Raji (cell line): Measurements from ENCODE around the gene ABHD16B.

Experiments
- POLR2A ChIP-seq: IDR thresholded peaks from 2 replicates; pipeline ENCODE4 v1.6.1; 2011; ENCODE audit warnings: low read depth, low read length, control low read depth; ENCODE audit not compliant: insufficient read depth

ABHD16B gene

DNA sequence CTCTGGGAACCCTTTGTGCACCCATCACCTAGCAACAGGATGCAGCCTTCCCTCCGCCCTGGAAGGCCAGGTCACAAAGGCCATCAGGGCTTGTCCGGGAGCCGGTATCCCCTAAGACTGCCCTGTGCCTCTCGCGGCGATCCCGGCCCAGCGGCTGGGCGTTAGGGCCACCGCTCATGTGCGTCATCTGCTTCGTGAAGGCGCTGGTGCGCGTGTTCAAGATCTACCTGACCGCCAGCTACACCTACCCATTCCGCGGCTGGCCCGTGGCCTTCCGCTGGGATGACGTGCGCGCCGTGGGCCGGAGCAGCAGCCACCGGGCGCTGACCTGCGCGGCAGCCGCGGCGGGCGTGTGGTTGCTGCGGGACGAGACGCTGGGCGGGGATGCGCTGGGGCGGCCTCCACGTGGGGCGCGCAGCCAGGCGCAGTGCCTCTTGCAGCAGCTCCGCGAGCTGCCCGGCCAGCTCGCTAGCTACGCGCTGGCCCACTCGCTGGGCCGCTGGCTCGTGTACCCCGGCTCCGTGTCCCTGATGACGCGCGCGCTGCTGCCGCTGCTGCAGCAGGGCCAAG lies at the start of gene ABHD16B:
Gene ABHD16B (plus strand): TSS at position 134 of the 570 bp plus-strand sequence. CDS start 43 bp downstream, at position 177.
- TF ChIP-seq POLR2A: no peak

DNA sequence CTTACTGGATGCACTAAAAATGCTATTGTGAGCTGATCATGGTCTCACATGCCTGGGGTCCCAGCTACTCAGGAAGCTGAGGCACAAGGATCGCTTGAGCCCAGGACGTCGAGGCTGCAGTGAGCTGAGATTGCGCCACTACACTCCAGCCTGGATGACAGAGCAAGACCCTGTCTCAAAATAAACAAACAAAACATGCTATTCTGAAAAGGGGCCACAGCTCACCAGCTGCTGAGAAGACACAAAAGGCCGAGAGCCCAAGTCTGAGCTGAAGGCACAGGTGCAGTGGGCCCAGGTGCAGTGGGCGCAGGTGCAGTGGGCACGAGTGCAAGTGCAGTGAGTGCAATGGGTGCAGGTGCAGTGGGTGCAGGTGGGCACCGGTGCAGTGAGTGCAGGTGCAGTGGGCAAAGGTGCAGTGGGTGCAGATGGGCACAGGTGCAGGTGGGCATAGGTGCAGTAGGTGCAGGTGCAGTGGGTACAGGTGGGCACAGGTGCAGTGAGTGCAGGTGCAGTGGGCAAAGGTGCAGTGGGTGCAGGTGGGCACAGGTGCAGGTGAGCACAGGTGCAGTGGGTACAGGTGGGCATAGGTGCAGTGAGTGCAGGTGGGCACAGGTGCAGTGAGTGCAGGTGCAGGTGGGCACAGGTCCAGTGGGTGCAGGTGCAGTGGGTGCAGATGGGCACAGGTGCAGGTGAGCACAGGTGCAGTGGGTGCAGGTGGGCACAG lies 46.2 kb upstream of the ABHD16B start:
- TF ChIP-seq POLR2A: no peak

DNA sequence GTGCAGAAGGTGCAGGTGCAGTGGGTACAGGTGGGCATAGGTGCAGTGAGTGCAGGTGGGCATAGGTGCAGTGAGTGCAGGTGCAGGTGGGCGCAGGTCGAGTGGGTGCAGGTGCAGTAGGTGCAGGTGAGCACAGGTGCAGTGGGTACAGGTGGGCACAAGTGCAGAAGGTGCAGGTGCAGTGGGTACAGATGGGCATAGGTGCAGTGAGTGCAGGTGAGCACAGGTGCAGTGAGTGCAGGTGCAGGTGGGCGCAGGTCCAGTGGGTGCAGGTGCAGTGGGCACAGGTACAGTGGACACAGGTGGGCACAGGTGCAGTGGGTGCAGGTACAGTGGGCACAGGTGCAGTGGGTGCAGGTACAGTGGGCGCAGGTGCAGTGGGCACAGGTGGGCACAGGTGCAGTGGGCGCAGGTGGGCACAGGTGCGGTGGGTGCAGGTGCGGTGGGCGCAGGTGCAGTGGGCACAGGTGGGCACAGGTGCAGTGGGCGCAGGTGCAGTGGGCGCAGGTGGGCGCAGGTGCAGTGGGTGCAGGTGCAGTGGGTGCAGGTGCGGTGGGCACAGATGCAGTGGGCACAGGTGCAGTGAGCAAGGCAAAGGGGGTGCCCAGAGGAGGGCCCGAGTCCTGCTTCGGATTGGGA lies 45.6 kb upstream of the ABHD16B start:
- no peak for TF ChIP-seq POLR2A

DNA sequence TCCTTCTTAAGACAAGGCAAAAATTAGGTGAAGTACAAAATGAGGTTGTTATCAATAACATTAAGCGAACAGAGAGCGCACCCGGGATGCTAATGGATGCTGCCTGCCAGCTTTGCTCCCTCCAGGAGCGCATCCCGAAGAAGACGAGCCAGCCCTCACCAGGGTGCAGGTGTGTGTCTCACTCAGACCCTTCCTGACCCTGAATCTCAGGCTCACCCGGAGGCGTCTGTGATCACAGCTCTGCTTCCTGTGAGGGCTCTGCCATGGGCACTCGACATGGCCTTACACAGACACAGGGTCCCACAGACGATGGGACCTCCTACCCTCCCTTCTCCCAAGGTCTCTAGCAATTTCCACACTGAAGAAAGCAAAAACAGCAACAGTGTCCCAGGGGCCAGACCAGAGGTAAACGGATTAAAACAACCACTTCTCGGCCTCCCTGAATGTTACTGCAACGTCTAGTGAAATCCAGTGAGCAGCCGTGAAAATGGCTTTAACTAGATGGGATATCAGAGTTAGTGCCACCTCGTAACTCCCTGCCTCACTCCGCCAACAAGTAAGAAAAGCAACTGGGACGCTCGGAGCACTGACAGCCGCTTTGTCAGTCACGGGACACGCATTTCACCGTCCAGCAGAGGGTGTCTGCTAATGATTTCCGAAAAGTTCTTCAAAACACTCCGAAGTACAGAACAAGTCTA lies 41.9 kb upstream of the ABHD16B start:
- no peak for TF ChIP-seq POLR2A

DNA sequence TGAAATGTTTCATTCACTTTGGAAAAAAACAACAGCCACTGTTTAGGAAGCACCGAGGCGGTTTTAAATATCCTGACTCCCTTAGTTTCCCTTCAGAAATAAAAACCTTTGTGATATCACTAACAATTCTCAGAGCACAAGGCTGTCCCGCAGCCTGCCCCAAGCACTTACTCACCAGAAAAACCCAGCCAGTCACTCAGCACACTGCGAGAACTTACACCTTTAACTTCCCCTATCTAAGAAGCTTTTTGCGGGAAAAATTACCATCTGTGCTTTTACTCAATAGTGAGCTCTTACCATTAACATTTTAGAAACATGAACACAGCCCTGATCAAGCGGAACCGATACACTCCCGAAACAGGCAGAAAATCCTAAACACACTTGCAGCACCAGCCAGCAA lies 39.5 kb upstream of the ABHD16B start:
- TF ChIP-seq POLR2A: no peak

DNA sequence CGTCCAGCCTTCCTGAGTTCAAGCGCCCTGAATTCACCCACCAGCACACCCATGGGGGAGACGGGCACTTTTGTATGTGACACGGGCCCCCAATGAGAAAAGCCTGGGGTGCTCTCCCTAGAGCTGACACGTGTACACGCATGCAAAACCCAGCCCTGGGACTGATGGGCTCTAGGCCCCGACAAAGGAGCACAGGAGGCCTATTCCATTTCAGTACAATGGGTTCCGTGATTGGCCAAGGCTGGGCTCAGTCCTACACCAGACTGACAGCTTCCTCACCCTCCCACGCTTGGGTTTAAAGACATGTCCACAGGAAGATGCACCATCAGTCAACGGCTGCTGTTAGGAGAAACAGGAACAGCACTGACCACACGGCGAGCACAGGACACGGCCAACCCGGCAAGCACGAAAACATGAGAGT lies 39.0 kb upstream of the ABHD16B start:
- TF ChIP-seq POLR2A: no peak

DNA sequence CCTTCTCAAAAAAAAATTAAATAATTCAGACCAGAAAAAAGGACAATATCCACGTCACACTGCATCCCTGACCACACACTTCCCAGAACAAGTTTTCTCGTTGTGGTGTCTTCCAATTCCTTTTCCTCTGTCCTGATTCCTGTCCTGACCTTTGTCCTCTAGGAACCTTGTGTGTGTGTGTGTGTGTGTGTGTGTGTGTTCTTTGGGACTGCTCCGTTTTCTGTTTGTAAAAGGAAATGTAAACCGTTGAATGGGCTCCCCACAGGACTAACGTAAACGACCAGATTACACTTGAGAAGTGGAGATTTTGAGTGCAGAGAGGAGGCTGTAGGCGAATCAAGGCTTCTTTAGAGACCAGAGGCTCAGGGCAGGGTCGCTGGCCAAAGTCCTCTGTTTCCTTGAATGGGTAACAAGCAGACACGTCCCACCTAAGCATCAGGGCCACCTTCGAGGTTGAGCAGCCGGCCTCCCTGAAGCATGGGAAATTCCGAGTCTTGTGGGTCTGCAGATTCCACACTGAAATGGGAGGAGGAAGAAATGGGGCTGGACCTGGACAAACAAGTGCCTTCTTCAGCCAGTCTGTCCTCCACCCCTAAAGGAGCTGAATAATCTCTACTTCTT lies 37.5 kb upstream of the ABHD16B start:
- TF ChIP-seq POLR2A: no peak

DNA sequence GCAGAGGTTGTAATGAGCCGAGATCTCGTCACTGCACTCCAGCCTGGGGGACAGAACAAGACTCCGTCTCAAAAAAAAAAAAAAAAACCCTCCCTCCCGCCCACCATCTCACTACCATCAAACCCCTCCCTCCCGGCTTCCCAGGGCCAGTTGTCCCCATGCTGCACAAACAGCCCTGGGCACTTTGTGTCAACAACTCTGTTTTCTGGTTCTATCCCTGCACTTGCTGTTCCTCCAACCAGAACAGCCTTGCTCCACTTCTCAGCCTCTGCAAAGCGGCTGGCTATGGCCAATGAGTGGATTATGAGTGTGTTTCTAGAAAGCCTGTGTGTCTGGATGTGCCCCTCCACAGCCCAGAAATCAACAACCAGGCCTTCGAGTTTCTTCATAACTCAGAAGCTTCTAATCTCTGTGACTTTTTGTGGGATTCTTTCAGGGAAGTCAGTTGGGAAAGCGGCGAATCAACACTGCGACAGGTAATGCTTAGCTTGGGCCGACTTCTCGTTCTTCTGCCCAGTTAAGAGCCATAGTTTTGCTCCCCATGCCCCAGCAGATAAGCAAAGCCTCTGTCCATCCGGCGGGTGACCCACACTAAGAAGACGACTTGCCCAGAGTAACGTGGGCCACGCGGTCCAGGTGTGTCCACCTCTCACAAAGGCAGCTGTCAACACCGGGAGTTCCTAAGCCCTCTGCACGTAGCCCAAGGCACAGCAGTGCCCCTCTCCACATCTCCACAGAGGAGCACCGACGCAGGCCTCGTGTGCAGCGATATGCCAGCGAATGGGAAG lies 35.8 kb upstream of the ABHD16B start:
- no peak for TF ChIP-seq POLR2A

DNA sequence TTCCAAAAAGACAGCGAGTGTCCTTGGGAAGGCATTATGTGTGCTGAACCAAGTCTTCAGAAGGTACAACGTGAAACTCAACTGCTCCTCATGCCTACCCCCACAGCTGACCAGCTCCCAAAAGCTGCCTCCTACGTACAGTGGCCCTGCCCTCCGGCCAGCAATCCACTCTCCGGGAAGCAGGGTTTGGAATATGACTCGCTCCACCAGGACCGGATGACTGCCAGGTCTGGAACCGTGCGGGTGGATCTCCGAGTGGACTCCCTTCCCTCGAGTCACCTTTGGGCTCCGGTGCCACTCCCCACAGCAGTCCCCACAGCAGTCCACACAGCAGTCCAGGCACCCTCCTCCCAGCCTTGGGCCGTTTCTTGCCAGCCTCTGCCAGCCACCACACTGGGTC lies 34.5 kb upstream of the ABHD16B start:
- TF ChIP-seq POLR2A: no peak

DNA sequence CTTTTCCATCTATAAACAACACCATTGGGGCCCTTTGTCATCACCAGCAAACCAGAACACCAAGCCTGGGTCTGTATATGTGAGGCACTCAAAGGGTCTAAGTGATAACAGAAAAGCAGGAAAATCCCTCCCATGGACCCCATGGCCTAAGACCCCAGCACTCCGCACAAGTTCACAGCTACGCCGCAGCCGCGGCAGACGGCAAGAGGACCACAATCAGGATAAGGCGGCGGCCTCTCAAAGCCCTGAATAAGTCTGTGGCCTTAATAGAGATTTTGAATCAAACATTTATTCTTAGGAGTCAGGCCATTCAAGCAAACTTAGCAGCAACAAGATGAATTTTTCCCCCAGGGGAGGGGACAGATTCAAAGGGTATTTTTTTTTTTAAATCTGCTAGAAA lies 33.2 kb upstream of the ABHD16B start:
- no peak for TF ChIP-seq POLR2A

DNA sequence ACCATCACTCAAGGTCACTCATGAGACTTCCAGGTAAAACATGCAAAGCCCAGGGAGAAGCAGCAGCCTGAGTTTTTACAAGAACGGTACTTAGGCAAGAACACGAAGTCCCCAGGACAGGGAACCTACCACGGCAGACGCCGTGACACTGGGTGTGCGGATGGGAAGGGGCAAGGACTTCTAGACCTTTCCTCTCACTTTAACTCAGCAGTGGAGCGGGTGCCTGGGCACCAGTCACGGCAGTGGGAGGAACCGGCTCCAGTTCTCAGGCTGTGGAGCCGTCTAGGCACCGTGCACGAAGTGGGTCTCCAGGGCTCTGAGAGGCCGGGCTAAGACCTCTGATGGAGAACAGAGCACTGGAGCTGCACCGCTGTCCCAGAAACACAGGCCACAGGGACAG lies 32.8 kb upstream of the ABHD16B start:
- no peak for TF ChIP-seq POLR2A

DNA sequence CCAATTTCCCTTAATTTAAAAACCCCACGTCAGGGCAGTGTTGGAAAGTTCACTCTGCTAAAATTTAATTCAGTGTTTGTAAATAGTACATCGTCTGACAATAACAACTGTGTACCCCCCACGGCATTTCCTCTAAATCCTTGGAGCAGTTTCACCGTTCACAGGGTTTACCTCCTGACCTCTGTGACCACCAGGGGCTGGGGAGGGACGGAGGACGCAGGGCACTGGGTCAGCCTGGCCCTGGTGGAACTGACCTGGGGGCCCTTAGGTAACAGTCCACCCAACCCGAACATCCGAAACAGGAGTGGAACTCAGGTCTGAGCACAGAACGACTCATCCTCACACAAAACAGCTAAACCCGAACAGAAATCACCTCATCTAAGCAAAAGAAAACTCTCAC lies 32.3 kb upstream of the ABHD16B start:
- TF ChIP-seq POLR2A: no peak

DNA sequence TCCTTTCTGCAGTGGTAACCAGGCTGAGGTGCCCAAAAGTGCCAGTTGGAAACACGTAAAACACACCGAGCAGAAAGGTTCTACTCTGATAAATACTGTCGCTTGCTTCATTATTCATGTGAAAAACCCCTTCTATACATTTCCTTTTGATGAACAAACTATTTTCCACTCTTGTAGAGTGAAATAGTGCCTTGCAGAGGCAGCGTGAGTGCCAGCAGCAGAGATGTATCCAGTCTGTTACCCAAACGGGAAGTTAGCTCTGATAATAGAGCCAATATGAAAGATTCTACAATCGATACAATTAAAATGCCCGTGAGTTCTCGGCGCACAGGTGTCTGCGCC lies 31.7 kb upstream of the ABHD16B start:
- no peak for TF ChIP-seq POLR2A

DNA sequence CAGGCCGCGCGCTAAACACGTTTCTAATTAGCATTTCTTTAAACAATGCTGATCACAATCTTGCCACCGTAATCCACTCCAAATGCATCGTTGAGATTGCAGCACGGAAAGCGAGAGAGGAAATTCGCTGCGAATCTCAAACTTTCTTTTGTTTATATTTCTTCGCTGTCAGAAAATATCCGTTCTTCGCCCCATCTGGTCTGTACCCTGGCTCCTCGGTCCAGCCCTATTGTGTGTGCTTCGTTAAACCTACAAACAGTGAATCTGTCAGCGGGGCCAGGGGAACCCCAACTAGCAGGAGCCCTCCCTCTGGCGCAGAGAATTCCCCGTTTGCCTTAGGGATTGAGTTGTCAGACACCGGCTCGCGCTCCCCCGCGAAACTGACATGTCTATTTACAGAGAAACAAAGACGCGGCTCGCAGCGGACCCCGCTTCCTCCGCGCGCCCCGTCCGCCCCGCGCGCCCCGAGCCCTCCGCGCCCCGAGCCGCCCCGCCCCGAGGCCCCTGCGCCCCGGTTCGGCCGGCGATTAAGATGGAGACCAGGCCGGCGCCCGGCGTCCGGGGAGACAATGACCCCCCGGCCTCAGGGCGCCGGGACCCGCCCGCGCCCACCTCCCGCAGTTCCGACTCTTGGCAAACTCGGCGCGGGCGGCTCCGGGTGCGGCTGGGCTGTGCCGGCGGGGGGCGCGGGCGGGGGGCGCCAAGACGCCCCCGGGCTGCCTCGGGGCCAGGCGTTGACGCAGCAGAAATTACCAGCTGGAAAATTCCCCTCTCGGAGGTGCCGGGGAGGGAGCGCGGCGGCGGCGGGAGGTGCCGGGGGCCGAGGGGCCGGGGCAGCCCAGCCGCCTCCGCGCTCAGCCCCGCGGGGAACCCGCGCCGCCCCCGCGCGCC lies 31.1 kb upstream of the ABHD16B start:
- no peak for TF ChIP-seq POLR2A

DNA sequence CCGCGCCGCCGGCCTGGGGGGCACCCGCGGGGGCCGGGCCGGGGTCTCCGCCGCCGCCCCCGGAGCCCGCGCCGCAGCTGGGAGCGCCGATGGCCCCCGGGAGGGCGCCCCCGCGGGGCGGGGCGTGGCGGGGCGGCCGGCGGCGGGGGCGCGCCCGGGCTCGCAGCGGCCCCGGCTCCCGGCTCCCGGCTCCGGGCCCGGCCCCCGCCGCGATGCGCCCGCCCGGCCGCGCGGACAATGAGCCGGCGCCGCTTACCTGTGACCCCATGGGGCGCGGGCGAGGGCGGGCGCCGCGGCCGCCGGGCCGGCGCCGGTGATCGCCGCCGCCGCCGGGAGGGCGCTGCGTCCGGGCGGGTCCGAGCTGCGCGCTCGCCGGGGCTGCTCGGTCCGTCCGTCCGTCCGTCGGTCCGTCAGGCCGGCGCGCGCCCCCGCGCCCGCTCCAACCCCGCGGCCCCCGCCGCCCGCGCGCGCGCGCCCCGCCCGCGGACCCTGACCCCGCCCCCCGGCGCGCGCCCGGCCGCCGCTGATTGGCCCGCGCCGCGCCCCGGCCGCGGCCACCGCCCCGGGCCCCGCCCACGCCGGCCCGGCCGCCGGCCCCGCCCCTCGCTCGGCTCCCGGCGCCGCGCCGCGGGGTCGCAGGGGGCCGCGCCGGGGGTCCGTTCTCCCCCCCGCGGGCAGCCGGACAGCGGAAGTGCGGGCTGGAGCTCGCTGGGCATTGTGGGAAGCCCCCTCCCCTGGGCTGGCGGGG lies 30.3 kb upstream of the ABHD16B start, which contains the start of gene ZBTB46:
Gene ZBTB46 (minus strand): TSS at position 424 of the 748 bp plus-strand sequence. CDS start 40,507 bp downstream, outside the sequence.
- no peak for TF ChIP-seq POLR2A
